RWPE1 (cell line): Measurements from ENCODE around the gene ABCC11.

Experiments used
- CTCF ChIA-PET: fragments of 350-600 bp; sonication (Branson Sonifier 250); formaldehyde crosslinking; extraction: SDS; loops from one replicate; lab custom pipeline; 2021; lab: Yijun Ruan, JAX
- POLR2A ChIA-PET: fragments of 400-600 bp; formaldehyde crosslinking; extraction: SDS; loops from one replicate; lab custom pipeline; 2020; ENCODE audit warnings: antibody characterized with exemption; ENCODE audit not compliant: low non-redundant PET; lab: Yijun Ruan, JAX
- DNase-seq: peaks from one replicate; pipeline ENCODE4 v3.0.0; 2012; ENCODE audit warnings: low spot score
- H3K27ac ChIP-seq: fragments of 450-650 bp; 2 replicates; pipeline ENCODE4 v1.5.1; 2017
- CTCF ChIP-seq: fragments of 450-650 bp; conservative IDR thresholded peaks from 2 replicates; pipeline ENCODE4 v1.5.1; 2017; ENCODE audit warnings: low read depth, mild to moderate bottlenecking

ABCC11 gene

GRCh38 chr16:48146710-48147109 lies 100.6 kb downstream of the ABCC11 start:
- CTCF ChIA-PET, result no interaction called here
- POLR2A ChIA-PET, result no interaction called here
- TF ChIP-seq CTCF, result no peak
- no peak for DNase-seq
- H3K27ac ChIP-seq, result no peak overlapping the region

- CTCF ChIA-PET, result interaction anchor here (0.6 kb wide), 1 partner anchor 1125 kb away, joined by 3 read pairs; no protein-coding TSS in a partner anchor
- no peak overlapping the region for H3K27ac ChIP-seq
- POLR2A ChIA-PET, result no interaction called here
- no peak for TF ChIP-seq CTCF
- no peak for DNase-seq
Observed at GRCh38 chr16:48146131-48146530, 101.2 kb downstream of the ABCC11 start.

- ChIA-PET CTCF (interaction anchor here (0.6 to 1.0 kb wide), 2 partner anchors 12 to 988 kb away, joined by 4 read pairs; partner anchors contain the start of gene ABCC12), POLR2A (no interaction called here)
- DNase-seq, result no peak
- no peak overlapping the region for H3K27ac ChIP-seq
- TF ChIP-seq CTCF, result no peak
Observed at GRCh38 chr16:48143812-48144368, 103.4 kb downstream of the ABCC11 start.

- ChIA-PET CTCF (interaction anchor here (0.6 kb wide), 1 partner anchor 41 kb away, joined by 3 read pairs; no protein-coding TSS in a partner anchor), POLR2A (no interaction called here)
- H3K27ac ChIP-seq, result no peak overlapping the region
- DNase-seq, result no peak
- TF ChIP-seq CTCF, result no peak
Observed at GRCh38 chr16:48140821-48141220, 106.5 kb downstream of the ABCC11 start.

- no peak for DNase-seq
- H3K27ac ChIP-seq, result no peak overlapping the region
- POLR2A ChIA-PET, result no interaction called here
- TF ChIP-seq CTCF, result no peak
- CTCF ChIA-PET, result interaction anchor here (0.6 to 1.3 kb wide), 2 partner anchors 85 to 544 kb away, joined by 3 read pairs; no protein-coding TSS in a partner anchor
Observed at GRCh38 chr16:48139517-48139916, 107.8 kb downstream of the ABCC11 start.

GRCh38 chr16:48138543-48138942 lies 108.8 kb downstream of the ABCC11 start:
- POLR2A ChIA-PET, result no interaction called here
- CTCF ChIA-PET, result interaction anchor here (0.6 to 1.3 kb wide), 3 partner anchors 84 to 1154 kb away, joined by 3 to 5 read pairs (median 3); no protein-coding TSS in a partner anchor
- H3K27ac ChIP-seq, result no peak overlapping the region
- no peak for DNase-seq
- no peak for TF ChIP-seq CTCF
